Measurements from ENCODE around the gene POLR3F.
A peak's percentile ranks its signal among the peaks of the same experiment; 100 is the strongest.
"Not testable (repeated sequence)": the region's sequence is repeated elsewhere in the genome, so short reads cannot be mapped to it uniquely, and the experiment has no call there.

POLR3F gene

GRCh38 chr20:18466894-18467730 is at the start of gene POLR3F, which contains the start of gene DZANK1:
TSS of gene POLR3F (plus strand) at chr20:18467390. CDS start at chr20:18467507, 117 bp downstream.
TSS of gene DZANK1 (minus strand) at chr20:18467030. CDS start at chr20:18465358, 1,672 bp downstream.
- DNase-seq (ENCODE audit: low read depth) = peak; percentile 90

GRCh38 chr20:18421608-18422007 is 45.6 kb upstream of the POLR3F start:
- no peak for DNase-seq (ENCODE audit: low read depth)

GRCh38 chr20:18427214-18427613 is 40.0 kb upstream of the POLR3F start:
- no peak for DNase-seq (ENCODE audit: low read depth)

- DNase-seq (ENCODE audit: low read depth) = no peak
These were observed 38.6 kb upstream of the POLR3F start for GRCh38 chr20:18428490-18429173.

- no peak for DNase-seq (ENCODE audit: low read depth)
These were observed 36.9 kb upstream of the POLR3F start for GRCh38 chr20:18430172-18430826.

- DNase-seq (ENCODE audit: low read depth) = no peak
These were observed 36.0 kb upstream of the POLR3F start for GRCh38 chr20:18431206-18431605.

- DNase-seq (ENCODE audit: low read depth) = no peak
These were observed 30.3 kb upstream of the POLR3F start for GRCh38 chr20:18436847-18437246.

- no peak for DNase-seq (ENCODE audit: low read depth)
These were observed 26.8 kb upstream of the POLR3F start for GRCh38 chr20:18440403-18440802.

GRCh38 chr20:18443886-18444285 is 23.3 kb upstream of the POLR3F start:
- no peak for DNase-seq (ENCODE audit: low read depth)

- no peak for DNase-seq (ENCODE audit: low read depth)
These were observed 10.6 kb upstream of the POLR3F start for GRCh38 chr20:18456600-18456999.

GRCh38 chr20:18465536-18466200 is 1.5 kb upstream of the POLR3F start:
- no peak for DNase-seq (ENCODE audit: low read depth)

GRCh38 chr20:18466574-18466893 is 656 bp upstream of the POLR3F start:
- no peak for DNase-seq (ENCODE audit: low read depth)

- DNase-seq (ENCODE audit: low read depth) = no peak
These were observed 10.0 kb downstream of the POLR3F start for GRCh38 chr20:18477218-18477617.

- DNase-seq (ENCODE audit: low read depth) = no peak
These were observed 10.6 kb downstream of the POLR3F start for GRCh38 chr20:18477821-18478220.

- DNase-seq (ENCODE audit: low read depth) = no peak
These were observed 14.4 kb downstream of the POLR3F start for GRCh38 chr20:18481596-18481995.

- no peak for DNase-seq (ENCODE audit: low read depth)
These were observed 21.1 kb downstream of the POLR3F start for GRCh38 chr20:18488301-18488700.

- DNase-seq (ENCODE audit: low read depth) = no peak
These were observed 28.9 kb downstream of the POLR3F start for GRCh38 chr20:18496042-18496441.

- DNase-seq (ENCODE audit: low read depth) = peak; percentile 56
These were observed 29.8 kb downstream of the POLR3F start, which contains the start of gene RBBP9 for GRCh38 chr20:18496740-18497592. TSS of gene RBBP9 (minus strand) at chr20:18497225. CDS start at chr20:18497167, 58 bp downstream.

- DNase-seq (ENCODE audit: low read depth) = no peak
These were observed 30.4 kb downstream of the POLR3F start for GRCh38 chr20:18497603-18498002.

GRCh38 chr20:18501672-18502071 is 34.5 kb downstream of the POLR3F start:
- DNase-seq (ENCODE audit: low read depth) = not testable (repeated sequence)

- no peak for DNase-seq (ENCODE audit: low read depth)
These were observed 37.4 kb downstream of the POLR3F start for GRCh38 chr20:18504479-18505060.
